Mesothelial cell of epicardium (in vitro differentiated cells): ENCODE results near the gene CNPY3. TPM values are rescaled to one million over a fixed set of nuclear protein-coding genes. Genes with fewer than 3 reads are reported as not detected.
"Not testable (repeated sequence)": the region's sequence is repeated elsewhere in the genome, so short reads cannot be mapped to it uniquely, and the experiment has no call there.

Source experiments
- DNase-seq, 2 experiments: peaks; one replicate each; pipeline ENCODE4 v3.0.0; 2021; ENCODE audit warnings: low spot score in 2 of 2; ENCODE audit not compliant: unreplicated experiment in 2 of 2
- H3K27ac Mint-ChIP-seq: 2 replicates; pipeline ENCODE4 v1.8.0; 2021; ENCODE audit warnings: mixed read lengths
- H3K27me3 Mint-ChIP-seq: 2 replicates; pipeline ENCODE4 v1.8.0; 2021; ENCODE audit warnings: low read depth, mixed read lengths
- H3K36me3 Mint-ChIP-seq: 2 replicates; pipeline ENCODE4 v1.8.0; 2021; ENCODE audit warnings: mixed read lengths
- H3K4me1 Mint-ChIP-seq: 2 replicates; pipeline ENCODE4 v1.8.0; 2021; ENCODE audit warnings: mixed read lengths
- H3K4me3 Mint-ChIP-seq: 2 replicates; pipeline ENCODE4 v1.8.0; 2021; ENCODE audit warnings: mild to moderate bottlenecking, moderate library complexity, mixed read lengths
- H3K9me3 Mint-ChIP-seq: 2 replicates; pipeline ENCODE4 v1.8.0; 2021; ENCODE audit warnings: mixed read lengths
- total RNA-seq: library from RNA; stranded (reverse); gene quantifications from 3 replicates; pipeline ENCODE4 v1.2.1, GENCODE V29; 2021
- TF ChIP-seq, protein P1 (sequence below): fragments of 200-600 bp; sonication (generic); IDR thresholded peaks from one replicate; pipeline ENCODE4 v1.5.0; 2021; ENCODE audit warnings: antibody characterized with exemption; ENCODE audit not compliant: unreplicated experiment

The CNPY3 gene
- total RNA-seq, 1 donor from 2014 or later = 61.6 TPM

DNA sequence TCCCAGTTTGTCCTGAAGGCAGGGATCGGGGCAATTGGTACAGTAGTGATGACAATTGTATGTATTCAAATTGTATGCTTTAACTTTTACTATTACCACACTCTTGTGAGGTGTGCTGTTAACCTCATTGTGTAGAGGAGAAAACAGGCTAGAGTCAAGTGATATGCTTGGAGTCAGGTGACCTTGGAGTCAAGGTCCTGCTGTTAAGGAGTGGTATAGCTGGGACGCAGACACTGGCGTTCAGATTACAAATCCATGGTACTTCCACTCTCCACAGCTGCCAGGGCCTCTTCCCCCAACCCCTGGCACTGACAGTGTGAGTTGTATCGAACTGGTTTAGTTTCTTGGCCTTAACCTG lies 10.5 kb downstream of the CNPY3 start:
- H3K27me3 Mint-ChIP-seq = no peaks in the 10 kb centered on the region
- H3K27ac Mint-ChIP-seq = no peak overlapping the region
- no peaks in the 10 kb centered on the region for H3K4me1 Mint-ChIP-seq
- no peak overlapping the region for H3K4me3 Mint-ChIP-seq
- H3K36me3 Mint-ChIP-seq = peaks cover 25% of the 10 kb centered on the region
- TF ChIP-seq, protein P1, sequence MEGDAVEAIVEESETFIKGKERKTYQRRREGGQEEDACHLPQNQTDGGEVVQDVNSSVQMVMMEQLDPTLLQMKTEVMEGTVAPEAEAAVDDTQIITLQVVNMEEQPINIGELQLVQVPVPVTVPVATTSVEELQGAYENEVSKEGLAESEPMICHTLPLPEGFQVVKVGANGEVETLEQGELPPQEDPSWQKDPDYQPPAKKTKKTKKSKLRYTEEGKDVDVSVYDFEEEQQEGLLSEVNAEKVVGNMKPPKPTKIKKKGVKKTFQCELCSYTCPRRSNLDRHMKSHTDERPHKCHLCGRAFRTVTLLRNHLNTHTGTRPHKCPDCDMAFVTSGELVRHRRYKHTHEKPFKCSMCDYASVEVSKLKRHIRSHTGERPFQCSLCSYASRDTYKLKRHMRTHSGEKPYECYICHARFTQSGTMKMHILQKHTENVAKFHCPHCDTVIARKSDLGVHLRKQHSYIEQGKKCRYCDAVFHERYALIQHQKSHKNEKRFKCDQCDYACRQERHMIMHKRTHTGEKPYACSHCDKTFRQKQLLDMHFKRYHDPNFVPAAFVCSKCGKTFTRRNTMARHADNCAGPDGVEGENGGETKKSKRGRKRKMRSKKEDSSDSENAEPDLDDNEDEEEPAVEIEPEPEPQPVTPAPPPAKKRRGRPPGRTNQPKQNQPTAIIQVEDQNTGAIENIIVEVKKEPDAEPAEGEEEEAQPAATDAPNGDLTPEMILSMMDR = no peak
- H3K9me3 Mint-ChIP-seq = no peaks in the 10 kb centered on the region
- DNase-seq = no peak

DNA sequence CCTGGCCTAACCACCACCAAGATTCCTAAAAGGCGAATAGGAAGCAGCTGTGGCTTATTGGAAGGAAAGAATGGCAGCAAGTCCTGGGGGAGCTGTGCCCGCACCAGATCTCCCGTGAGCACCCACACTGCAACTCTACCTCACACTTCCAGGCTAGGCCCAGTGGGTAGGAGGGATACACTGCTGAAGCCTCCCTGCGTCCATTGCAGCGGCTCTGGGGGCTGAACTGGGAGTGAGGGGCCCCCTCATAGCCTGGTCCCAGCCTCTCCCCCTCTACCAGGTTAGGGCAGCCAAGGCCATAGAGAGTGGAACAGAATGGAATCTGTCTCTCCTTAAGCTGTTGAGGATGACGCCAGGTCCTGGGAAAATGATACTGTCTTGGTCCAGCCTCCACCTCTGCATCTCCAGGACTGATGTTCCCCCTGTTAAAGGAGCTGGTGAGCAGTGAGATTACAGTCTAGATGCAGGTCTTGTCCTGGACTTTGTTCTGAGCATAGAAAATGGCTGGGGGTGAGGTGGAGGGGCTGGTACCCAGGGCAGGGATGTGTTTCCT lies 11.3 kb downstream of the CNPY3 start:
- no peak for DNase-seq
- no peaks in the 10 kb centered on the region for H3K27me3 Mint-ChIP-seq
- H3K27ac Mint-ChIP-seq = no peak overlapping the region
- H3K4me1 Mint-ChIP-seq = no peaks in the 10 kb centered on the region
- peaks cover 25% of the 10 kb centered on the region for H3K36me3 Mint-ChIP-seq
- H3K9me3 Mint-ChIP-seq = no peaks in the 10 kb centered on the region
- TF ChIP-seq, protein P1 = no peak
- H3K4me3 Mint-ChIP-seq = no peak overlapping the region

DNA sequence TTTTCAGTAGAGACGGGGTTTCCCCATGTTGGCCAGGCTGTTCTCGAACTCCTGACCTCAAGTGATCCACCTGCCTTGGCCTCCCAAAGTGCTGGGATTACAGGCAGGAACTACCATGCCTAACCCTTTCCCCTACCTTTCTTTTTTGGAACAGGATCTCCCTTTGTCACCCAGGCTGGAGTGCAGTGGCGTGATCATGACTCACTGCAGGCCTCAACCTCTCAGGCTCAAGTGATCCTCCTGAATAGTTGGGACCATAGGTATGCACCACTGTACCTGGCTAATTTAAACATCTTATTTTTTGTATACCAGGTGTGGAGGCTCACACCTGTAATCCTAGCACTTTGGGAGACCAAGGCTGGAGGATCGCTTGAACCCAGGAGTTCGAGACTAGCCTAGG lies 12.1 kb downstream of the CNPY3 start:
- H3K36me3 Mint-ChIP-seq = peaks cover 19% of the 10 kb centered on the region
- H3K27ac Mint-ChIP-seq, H3K9me3 Mint-ChIP-seq, H3K4me3 Mint-ChIP-seq, DNase-seq, H3K27me3 Mint-ChIP-seq, H3K4me1 Mint-ChIP-seq: not testable (repeated sequence)

DNA sequence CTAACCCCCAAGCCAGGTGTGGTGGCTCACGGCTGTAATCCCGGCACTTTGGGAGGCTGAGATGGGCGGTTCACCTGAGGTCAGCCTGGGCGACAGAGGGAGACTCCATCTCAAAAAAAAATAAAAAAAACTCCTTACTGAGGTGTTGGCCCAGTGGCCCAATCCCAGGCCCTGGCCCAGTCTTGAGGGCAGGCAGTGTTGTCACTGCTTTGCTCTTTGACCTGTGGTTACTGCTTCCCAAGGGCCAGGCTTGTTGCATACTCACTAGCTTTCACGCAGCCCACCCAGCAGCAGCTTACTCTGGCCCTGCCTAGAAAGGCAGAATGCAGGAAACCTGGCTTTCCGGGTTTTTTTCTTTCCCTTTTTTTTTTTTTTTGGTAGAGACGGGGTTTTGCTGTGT lies 13.2 kb downstream of the CNPY3 start:
- Mint-ChIP-seq H3K4me3 (no peak overlapping the region), H3K9me3 (no peaks in the 10 kb centered on the region), H3K27me3 (no peaks in the 10 kb centered on the region), H3K4me1 (no peaks in the 10 kb centered on the region), H3K36me3 (peaks cover 14% of the 10 kb centered on the region), H3K27ac (no peak overlapping the region)
- no peak for DNase-seq
- TF ChIP-seq, protein P1 = no peak

DNA sequence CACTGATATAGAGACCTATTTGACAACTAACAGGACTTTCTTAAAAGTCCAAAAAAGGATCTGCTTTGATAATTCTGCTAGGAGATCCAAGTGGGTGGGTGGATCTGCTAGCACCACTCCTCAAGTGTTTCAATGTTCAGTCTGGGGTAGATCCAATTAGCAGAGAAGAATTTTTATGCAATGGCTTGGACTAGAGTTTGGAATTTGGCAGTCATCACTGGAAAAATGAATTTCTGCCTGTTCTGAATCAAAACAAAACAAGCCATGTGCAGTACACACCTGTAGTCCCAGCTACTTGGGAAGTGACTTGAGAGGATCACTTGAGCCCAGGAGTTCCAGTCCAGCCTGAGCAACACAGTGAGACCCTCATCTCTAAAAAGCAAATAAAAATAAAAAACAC lies 18.7 kb downstream of the CNPY3 start:
- Mint-ChIP-seq H3K36me3 (peaks cover 6% of the 10 kb centered on the region), H3K9me3 (no peaks in the 10 kb centered on the region), H3K27me3 (no peaks in the 10 kb centered on the region), H3K4me3 (no peak overlapping the region), H3K4me1 (no peaks in the 10 kb centered on the region), H3K27ac (no peak overlapping the region)
- no peak for DNase-seq
- TF ChIP-seq, protein P1 = no peak

DNA sequence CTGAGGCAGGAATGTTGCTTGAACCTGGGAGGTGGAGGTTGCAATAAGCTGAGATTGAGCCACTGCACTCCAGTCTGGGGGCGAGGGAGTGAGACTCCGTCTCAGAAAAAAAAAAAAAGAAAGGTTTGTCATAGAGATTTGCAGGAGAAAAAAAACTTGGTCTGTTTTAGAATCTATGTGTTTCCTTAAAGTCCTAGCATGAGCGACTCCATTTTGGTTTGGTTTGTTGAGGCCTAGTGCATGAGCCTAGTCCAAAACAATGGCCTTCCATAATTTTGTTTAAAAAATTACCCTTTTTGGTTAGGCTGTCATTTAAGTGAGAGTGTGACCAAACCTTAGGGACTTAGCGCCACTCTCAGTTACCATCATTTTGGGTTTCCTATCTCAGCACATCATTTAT lies 23.1 kb downstream of the CNPY3 start:
- peaks cover 2% of the 10 kb centered on the region for H3K36me3 Mint-ChIP-seq

DNA sequence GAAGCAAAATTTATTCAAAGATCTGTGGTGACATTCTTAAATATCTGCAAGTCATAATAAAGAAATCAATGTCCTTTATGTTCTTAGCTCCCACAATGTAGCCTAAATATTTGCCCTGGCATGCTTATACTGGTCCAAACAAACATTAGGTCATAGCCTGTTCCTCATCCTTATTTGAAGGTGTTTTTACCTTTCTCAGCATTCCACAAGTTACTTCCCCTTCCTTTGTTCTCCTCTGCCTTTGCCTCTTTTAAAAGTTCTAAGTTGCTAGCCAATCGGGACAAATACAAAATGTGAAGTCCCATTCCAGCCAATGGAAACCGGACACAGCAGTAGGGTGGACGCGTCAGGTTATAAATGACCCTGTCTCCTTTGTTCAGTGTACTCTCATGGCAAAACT lies 25.1 kb downstream of the CNPY3 start:
- not testable (repeated sequence) for H3K27me3 Mint-ChIP-seq, DNase-seq, H3K27ac Mint-ChIP-seq, H3K4me3 Mint-ChIP-seq, H3K36me3 Mint-ChIP-seq, H3K9me3 Mint-ChIP-seq, H3K4me1 Mint-ChIP-seq

More for the DNA sequence above, 23.1 kb downstream of the CNPY3 start:
- H3K4me3 Mint-ChIP-seq = no peak overlapping the region
- TF ChIP-seq, protein P1 = no peak
- H3K27ac Mint-ChIP-seq = no peak overlapping the region
- H3K9me3 Mint-ChIP-seq = no peaks in the 10 kb centered on the region
- no peaks in the 10 kb centered on the region for H3K4me1 Mint-ChIP-seq
- no peaks in the 10 kb centered on the region for H3K27me3 Mint-ChIP-seq
- DNase-seq = no peak
